Measurements from ENCODE around the gene THTPA.

The THTPA gene

GRCh38 chr14:23555882-23556699, at the start of gene THTPA:
Gene THTPA (plus strand): TSS chr14:23556271. CDS start chr14:23556758, 487 bp downstream.
- TF ChIP-seq, protein P1, sequence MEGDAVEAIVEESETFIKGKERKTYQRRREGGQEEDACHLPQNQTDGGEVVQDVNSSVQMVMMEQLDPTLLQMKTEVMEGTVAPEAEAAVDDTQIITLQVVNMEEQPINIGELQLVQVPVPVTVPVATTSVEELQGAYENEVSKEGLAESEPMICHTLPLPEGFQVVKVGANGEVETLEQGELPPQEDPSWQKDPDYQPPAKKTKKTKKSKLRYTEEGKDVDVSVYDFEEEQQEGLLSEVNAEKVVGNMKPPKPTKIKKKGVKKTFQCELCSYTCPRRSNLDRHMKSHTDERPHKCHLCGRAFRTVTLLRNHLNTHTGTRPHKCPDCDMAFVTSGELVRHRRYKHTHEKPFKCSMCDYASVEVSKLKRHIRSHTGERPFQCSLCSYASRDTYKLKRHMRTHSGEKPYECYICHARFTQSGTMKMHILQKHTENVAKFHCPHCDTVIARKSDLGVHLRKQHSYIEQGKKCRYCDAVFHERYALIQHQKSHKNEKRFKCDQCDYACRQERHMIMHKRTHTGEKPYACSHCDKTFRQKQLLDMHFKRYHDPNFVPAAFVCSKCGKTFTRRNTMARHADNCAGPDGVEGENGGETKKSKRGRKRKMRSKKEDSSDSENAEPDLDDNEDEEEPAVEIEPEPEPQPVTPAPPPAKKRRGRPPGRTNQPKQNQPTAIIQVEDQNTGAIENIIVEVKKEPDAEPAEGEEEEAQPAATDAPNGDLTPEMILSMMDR (conservative IDR thresholded peaks at IDR 0.05) = no peak
- peak within 1 kb of the TSS; percentile 93 for H3K27ac ChIP-seq

GRCh38 chr14:23512156-23512555, 43.9 kb upstream of the THTPA start:
- H3K27ac ChIP-seq = no peak overlapping the region
- TF ChIP-seq, protein P1 (conservative IDR thresholded peaks at IDR 0.05) = no peak

DNA sequence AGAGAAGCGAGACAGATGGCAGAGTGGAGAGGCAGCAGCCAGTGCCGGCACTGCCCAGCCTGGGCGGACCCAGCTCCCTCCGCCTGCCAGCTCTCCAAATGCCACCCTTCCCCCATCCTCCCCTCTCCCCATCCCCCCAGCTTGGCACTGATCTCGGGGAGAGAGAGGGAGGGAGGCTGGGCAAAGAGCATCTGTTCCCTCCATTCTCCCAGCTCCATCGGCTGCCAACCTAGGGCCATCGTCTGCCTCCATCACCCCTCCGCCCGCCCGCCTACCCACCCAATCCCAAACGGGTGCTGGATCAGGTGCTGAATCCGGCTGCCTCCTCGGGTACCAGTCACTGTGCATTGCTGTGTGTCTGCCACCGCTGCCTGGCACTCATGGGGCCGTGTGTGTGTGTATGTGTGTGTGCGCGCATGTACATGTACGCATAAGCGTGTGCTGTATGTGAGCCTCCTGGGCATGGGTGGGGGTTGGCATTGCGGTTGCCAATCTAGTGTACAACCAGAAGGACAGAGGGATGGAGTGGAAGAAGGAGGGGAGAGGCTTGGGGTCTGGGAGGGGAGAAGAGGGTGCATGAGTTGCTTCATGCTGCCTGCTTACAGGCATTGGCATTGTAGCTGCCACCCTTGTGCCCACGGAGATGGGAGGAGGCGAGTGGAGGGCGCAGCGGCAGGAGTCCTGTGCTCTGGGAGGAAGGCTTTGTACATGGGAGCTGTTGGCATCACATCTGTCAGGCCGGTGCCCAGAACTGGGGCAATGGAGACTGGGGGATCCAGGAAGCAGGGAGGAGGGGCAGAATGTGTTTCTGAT, 42.9 kb upstream of the THTPA start:
- TF ChIP-seq, protein P1 (conservative IDR thresholded peaks at IDR 0.05) = no peak
- no peak overlapping the region for H3K27ac ChIP-seq

DNA sequence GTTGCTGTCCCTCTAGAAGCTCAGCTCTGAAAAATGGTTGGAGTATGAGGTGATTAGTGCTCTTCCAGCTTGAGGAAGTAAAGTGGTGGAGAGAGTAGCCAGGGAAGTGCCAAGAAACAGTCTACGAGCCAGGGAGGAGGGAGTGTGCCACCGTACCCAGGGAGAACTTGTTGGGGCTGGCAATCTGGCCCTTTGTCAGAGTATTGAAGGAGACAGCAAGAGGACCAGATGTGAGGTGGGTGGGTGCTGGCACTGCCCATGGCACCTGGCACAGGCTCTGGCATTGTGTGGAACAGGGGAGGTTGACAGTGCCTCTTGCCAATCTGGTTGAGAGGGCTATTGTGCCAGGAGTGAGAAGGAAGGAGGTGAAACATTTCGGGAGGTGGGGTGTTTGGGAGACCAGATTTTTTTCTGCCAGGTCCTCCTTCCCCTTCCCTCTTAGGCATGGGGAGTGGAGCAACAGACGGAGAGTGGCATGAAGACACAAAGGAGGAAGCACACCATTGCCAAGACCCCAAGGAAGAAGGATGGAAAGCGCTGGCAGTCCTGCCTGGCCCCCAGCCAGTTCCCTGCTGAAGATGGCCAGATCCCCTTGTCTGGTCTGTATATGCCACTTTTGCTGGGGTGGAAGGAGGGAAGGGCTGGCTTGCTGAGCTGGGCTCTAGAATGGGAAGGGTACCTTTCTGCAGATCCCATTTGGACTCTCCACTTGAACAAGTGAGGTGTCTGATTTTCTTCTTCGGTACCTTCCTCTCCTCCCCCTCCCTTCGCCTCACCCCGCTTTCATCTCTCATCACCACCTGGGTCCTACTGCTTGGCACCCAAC, 42.0 kb upstream of the THTPA start:
- no peak overlapping the region for H3K27ac ChIP-seq
- TF ChIP-seq, protein P1 (conservative IDR thresholded peaks at IDR 0.05) = no peak

DNA sequence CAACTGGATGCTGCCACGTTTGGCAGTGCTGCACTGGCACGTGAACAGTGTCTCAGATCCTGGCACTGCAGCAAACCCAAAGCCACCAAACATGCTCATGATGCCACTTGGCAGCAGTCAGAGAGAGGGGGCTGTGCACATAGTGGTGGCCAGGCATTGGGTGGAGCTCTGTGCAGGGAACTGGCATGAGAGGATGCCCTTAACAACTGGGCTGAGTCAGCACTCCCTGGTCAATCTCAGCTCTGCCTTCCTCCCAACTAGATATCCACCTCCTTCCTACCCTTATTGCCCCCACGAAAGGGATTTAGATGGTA, 41.5 kb upstream of the THTPA start:
- H3K27ac ChIP-seq = no peak overlapping the region
- TF ChIP-seq, protein P1 (conservative IDR thresholded peaks at IDR 0.05) = no peak

GRCh38 chr14:23517650-23518326, 38.3 kb upstream of the THTPA start:
- TF ChIP-seq, protein P1 (conservative IDR thresholded peaks at IDR 0.05) = no peak
- H3K27ac ChIP-seq = no peak overlapping the region

All from VCaP (cell line).